Measurements from ENCODE around the gene BMPER.

Gene BMPER

DNA sequence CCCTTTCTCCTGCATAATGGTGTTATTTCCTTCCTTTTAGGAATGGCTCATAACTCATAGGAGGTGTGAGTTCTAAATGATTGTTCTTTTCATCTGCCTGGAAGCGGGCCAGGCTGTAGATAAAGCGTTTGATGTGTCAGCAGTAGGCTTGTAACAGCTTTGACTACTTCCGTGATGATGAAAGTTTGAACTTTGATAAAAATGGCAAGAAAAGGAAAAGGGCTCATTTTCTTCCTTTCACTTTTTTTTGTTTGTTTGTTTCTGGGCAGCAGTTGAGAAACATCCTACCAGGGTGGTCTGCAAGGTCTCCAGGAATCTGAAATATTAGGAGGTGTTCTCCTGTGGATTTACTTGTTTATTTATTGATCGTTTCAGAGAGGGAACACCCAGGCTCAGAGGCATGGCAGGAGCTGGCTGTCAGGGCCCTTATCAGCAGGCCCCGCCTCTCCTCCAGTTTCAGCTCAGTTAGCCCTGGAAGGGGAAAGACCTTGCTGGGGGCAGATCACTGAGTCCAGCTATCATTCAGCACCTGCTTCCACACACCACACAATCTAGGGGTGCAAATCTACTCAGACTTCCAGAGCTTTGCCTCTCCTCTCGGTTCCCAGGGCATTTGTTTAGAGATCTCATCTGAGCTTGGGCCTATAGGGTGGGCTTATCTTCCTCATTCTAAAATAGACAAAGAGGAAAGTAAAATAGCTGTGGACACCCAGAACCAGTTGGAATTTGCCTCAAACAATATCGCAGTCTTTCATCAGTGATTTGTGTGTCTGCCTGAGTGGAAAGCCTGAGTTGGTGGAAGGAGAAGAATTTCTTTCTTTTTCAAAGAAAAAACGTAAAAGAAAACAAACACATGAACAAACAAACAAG, 130.9 kb downstream of the BMPER start:
- no peak for DNase-seq

DNA sequence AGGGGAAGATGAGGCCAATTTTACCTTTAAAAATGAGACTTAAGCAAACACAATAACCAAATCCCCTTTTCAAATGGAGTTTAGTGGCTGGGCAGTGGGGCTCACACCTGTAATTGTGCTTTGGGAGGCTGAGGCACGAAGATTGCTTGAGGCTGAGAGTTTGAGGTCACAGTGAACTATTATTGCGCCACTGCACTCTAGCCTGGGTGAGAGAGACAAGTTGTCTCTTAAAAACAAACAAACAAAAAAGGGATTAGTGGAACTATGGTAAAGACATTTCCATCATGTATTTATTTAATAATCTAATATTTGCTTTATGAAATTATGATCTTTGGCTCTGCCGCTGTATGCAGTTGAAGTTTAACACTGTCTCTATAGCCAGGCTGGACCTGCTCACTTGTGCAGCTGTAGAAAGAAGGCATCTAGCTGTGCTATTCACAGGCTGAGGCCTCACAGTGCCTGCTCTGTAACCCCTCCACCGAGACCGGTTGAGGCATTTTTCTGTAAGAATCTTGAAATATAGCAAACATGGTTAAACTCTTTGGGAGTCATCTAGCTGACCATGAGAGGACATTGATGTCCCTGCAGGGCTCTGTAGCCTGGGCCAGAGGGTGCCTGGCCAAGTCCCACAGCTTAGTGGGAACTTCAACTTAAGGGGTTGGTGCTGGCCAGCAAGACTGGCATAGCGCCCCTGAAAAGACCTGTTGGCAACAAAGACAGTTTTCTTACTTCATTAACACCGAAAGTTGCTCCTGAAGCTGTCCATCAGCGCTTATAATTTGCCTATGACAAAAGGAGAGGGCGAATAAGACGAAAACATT, 131.8 kb downstream of the BMPER start:
- no peak for DNase-seq

DNA sequence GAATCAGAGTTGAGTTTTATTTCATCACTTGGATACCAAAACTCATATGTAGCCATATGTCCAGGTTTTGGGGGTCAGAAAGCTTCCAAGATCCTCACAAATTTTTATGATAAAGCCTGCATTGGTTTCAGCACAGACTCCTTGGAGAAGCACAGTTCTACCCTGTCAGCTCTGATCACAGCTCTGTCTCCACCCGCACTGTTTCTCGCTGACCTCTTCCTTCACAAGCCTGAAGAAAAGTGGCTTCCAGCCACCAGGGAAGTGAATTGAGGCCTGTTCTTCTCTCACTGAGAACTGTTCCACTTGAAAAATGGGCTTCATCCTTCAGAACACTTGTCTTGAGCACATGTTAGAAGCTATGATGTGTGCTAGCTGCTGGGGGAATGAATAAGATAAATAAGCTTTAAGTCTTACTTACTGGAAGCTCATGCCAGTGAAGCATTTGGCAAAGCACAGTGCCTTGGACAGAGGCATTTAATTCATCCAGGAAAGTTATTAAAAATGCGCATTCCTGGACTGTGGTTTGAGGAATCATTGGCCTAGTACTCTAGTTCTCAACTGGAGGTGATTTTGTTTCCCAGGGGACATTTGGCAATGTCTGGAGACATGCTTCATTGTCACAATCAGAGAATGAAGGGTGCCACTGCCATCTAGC, 133.6 kb downstream of the BMPER start:
- DNase-seq = no peak

DNA sequence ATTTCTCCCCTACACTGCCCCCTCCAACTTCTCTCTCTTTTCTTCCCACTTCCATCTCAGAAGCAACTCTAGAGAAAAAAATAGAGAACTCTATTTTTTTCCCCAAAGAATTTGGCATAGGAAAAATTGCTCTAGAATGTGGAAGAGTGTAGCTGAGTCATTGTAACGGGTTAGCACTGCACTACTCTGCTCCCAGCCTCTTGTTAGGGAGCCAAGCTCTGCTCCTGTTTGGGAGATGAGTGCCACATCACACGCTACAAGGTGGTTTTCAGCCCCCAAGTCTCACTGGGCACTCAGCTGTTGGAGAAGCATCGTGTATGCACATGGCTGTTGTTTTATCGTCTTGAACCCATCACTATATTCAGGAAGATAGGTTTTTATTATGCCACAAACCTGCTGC, 136.4 kb downstream of the BMPER start:
- DNase-seq = no peak

DNA sequence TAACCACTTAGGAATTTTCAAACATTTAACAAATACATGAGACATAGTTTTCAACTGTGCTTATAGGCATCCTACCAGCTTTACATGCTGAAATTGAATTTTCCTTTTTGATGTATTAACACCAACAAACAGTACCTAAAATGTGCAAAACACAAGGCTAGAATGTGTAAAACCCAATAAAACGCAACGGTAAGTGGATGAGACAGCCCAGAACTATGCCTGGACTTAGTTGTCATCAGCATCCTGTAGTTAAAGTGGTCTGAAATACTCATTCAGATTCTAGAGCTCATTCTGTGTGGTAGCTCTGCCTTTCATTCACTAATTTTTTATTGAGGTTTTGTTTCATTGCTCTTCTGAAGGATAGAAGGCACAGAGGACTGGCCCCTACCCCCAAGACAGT, 137.1 kb downstream of the BMPER start:
- no peak for DNase-seq

DNA sequence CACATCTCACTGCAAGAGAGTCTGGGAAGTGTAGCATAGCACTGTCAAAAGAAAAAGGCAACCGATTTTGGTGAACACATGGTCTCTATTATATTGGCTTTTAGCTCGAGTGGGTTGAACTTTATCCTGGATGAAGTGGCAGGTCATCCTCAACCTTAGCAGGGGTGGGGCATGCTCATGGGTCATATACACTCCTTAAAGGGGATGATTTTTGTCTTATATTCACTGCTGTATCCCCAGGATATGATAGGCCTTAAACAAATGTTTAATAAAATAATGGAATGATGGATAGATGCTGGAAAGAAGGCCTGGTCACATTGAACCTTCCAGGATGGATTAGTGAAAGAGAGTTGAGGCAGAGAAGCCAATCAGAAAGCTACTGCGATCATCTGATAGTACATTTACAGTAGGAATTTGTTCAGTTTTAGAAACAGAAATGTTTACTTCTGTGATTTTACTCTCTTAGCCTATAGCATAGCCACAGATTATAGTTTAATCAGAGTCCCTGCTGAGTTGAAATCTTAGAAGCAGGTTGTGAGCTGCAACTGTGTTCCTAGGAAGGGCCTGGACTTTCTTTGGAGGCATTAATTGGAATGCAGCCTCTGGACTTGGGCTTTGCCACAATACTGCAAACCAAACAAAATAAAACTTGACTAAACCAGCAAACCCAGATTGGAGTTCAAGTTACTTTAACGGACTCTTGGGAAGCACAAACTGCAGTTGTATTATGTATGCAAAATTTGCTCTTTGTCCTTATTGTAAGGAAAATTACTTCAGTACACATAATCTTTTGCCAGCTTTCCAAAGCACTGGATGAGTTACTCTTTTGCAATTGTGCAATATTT, 138.3 kb downstream of the BMPER start:
- DNase-seq = no peak

DNA sequence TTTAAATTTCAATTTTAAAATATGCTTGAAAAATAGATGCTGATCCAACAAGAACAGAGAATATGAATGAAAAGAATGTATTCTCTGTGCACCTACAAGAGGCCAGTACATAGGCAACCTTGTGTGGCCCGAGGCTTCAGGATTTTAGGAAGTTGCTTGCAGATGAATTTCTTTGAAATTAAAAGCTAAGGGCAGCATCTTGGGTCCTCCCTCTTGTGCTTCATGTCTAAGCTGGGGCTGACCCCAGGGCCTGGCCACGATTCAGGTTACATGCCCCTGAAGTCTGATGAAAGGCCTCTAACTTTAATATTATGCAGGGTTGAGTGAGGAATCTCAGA, 138.9 kb downstream of the BMPER start:
- no peak for DNase-seq

DNA sequence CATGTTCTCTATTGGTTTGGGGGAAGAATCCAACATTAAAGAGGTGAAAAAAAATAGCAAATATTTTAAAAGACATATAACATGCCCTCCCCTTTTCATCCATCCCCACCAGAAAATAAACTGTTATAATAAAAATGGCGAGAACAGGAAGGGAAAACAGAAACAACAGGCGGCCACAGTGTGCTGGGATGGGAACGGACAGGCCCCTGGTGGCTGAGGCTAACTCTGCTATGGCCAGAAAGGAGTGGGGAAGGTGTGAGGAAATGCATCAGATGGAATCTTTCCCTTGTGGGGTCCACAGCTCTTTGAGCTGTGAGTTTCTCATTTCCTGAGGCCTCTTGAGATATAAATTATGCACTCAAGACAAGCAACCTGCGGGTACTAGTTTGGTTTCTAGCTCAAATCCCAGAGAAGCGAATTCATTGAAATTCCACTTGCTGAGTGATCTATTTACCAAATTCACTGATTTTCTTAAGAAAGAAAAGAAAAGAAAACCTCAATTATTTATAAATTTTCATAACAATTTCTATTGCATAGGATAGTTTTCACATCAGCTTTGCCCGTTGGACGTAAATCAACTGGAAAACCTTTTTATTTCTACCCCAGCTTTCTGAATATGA, 139.5 kb downstream of the BMPER start:
- no peak for DNase-seq

DNA sequence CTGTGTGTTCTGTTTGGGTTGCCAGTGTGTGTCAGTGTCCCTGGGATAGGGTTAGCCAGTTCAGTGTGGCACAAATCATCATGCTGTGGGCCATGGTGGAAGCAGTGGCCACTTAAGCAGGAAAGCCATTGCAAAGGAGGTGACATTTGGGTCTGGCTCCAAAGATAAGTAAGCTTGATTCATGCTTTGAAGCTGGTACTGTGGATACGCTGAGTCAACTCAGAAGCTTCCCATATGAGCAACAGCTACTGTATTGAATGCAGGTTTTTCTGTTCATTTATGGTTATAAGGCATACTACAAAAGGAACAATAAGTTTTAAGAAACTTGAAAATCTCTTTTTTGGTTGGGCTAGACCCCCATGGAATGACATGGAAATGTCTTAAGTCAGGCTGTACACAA, 143.1 kb downstream of the BMPER start:
- no peak for DNase-seq

DNA sequence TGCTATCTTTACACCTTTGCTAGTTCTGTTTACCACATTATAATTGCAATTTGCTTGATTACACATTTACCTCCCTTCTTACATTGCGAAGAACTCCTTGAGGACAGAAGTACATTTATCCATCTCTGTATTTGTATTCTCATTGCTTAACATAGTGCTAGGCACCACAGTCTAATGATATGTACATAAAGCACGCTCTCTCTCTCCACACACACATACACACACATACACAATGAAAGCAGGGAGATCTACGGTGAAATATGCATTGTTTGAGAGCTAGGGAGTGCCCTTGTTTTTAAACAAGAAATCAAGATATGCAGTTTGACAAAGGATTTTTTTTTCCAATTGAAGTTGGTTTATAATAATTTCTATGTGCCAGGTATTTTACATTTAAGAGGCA, 148.7 kb downstream of the BMPER start:
- no peak for DNase-seq

DNA sequence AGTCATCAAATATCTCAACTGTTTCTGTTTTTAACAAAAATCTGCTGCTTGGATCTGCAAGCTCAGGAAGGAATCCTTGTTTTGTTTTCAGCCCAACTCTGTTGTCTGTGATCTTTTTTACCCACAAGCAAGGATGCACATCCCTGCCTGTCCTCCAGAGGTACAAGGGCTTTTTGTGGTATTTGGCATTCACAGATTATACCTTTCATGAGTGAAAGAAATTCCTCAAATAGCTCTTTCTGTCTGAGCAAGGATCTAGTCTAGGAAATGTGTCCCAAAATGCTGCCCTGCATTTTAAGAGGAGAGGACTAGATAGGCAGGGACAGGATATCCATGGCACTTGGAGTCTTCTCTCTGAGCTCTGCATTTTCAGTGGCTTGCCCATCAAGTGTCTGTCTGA, 151.8 kb downstream of the BMPER start:
- no peak for DNase-seq

DNA sequence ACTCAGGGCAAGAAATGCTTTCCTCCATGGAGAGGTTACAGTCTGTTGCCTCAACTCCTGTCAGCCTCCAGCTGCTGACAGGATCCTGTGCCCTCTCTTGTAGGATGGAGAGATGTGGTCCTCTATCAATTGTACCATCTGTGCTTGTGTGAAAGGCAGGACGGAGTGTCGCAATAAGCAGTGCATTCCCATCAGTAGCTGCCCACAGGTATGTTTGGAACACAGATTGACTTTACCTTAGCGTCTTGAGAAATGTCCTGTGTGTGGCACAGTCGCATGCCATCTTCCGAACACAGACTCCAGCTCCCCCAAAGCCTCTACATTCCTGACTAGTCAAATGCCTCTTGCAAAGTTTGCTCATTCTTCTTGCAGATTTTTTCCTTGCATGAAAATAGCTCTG, 152.6 kb downstream of the BMPER start:
- DNase-seq = no peak

DNA sequence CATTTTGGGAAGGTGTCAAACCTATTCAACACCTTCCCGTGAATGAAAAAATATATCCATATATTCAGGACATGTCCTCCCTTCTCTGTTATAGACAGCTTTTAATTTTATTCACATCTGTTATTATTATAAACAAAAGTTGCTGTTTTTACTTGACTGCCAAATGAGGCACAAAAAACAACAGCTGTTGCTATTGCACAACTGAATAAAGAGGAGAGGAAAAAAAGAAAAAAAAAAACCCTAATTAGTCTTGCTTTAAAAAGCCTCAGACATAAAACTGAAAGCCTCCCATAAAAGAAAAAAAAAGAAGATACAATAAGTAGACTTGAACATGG, 153.4 kb downstream of the BMPER start:
- no peak for DNase-seq

DNA sequence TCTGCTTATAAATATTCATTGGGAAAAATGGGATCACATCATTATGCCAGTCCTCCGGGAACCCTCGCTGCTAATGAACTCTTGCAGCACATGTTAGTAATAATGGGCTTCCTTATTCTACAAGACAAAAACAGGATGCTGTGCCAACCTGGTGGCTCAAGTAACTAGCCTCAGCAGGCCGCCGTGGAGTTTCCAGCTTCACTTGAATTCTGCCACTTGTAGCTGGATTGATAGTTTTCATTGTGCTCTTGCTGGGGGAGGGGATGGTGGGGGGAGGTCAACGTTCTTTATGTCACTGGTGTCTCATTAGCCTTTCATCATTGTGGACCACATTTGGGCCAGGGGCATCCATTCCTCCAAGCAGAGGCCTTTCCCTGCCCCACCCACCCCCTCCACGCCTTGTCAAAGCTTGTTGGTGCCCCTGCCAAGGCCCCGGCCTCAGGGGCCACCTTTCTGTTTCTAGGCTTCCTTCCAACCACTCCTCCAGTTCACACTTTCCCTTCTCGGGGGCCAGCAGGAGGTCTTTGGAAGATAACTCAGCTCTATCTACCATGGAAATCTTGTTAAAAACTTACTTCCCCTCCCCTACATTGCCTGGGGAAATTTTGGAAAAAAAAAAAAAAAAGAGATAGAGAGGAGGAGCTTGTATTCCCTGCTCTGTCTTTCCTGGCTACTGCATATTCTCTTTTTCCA, 153.9 kb downstream of the BMPER start:
- DNase-seq = no peak

DNA sequence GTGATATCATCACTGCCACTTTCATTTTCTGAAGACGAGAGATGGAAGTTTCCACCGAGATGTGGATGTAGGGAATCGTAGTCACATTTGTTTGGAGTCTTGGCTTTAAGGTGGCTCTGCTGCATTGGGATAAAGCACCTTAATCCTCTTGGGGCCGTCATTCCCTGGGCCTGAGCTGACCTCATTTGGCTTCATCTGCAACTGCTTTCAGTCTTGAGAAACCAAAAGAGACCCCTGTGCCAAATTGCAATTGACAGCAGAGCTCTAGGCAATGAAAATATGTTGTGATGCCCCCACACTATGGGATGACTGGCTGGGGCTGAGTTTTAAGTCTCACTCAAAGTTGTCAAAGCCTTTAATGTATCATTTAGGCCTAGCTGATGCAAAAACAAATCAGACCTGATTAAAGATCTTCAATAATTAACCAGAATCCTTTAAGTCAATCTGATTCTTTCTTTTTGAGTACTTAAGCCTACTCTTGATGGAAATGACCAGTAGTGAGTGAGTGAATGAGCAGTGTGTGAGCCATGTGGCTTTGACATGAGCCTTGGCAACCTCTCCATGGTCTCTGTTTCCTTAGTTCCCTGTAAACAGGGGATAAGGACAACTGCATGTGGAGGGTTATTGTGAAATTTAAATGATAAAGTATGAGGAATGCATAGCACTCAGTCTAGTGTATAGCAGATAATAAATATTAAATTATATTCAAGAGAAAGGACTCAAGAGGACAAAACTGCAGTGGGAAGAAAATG, 155.0 kb downstream of the BMPER start:
- DNase-seq = no peak

DNA sequence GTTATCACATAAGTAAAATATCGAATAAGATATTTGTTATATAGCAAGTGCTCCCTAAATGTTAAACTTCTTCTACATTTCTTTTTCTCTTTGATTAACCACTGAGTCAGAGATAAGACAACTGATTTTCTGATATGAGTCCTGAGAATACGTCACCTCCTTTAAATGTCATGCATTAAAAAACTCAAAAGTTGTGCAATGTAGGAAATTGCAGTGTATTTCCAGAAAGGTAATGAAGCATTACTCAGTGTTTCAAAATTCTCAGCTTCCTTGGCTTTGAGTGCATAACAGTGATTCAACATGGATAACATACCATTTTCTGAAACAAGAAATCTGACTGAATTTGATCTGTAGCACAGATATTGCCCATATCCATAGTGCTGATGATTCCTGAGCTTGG, 155.8 kb downstream of the BMPER start:
- DNase-seq = no peak

DNA sequence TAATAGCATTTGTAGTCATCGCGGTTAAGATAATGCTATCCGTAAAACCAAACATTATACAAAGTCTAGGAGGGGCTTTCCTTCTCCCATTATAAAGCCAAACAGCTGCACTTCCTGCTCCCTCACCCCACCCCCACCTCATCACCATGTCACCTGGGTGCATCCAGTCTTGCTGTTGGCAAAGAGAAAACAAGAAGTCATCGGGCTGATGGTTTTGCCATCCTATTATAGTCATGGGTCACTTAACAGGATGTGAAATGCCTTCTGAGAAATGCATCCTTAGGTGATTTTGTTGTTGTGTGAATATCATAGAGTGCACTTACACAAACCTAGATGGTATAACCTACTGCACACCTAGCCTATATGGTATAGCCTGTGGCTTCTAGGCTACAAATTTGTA, 157.0 kb downstream of the BMPER start:
- no peak for DNase-seq

DNA sequence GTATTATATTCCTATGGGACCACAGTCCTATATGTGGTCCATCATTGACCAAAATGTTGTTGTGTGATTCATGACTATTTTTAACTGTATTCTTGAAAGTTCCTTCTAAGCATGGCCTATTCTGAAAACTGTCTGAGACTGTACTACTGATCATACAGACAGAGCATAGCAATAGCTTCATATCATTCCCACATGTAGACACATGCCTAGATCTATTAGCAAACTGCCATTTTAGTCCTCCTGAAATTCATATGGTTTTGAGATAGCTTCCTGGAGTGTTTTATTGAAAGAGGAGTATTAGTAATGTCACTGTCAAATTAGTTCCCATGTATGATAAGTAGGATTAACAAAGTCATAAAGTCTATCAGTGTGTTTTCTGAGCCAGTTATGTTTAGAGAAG, 157.5 kb downstream of the BMPER start:
- no peak for DNase-seq

DNA sequence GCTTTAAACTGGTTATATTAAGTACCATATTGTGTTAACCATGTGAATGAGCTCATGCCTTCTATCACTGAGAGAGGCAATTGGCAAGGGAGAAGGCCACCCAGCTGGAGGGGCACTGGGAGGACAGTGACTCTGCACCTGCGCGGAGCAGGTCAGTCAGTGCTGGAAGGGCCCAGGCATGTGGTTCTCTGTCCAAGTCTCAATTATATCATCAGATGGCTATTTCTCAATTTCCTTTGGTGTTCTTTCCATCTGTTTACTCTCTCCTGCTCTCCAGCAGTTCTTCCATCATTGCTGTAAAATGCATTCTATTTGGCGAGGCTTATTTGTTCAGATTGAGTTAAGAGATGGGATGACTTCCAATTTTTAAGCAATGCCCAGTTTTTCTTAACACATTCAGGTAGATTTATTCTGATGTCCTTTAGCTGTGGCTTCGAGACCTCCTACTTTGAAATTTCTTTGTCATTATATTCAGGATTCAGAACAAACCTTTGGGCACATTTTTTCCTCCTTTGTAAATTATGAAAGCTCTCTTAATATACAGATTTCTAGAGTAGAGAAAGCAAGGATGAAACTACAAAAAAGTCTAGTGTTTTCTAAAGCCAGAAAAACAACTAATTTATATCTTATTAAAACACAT, 159.3 kb downstream of the BMPER start:
- DNase-seq = no peak

DNA sequence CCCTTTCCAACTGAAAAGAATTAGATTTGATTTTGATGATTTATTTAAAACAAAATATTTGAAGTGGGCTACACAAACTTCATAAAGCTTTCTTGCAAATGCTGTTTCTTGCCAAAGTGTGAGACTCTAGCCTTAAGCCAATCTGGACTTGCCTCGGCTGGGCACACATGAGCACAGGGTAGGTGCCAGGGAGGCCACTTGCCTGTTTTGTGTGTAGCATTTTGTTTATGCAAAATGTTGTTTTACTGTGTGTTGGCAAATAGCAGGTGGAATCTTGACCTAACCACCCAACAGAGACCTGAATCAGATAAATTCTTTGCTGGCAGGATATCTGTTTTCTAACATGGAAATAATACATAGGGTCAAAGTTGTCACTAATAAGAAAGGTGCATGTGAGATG, 161.1 kb downstream of the BMPER start:
- DNase-seq = no peak

All from activated naive CD4-positive, alpha-beta T cell treated with Interleukin-2 at 50 U/mL for 16 hours (primary cell).